MM.1S (cell line): Measurements from ENCODE around the gene FYCO1.

Source experiments
- CTCF ChIP-seq: fragments of 300-600 bp; sonication (generic); IDR thresholded peaks from 2 replicates; pipeline ENCODE4 v1.5.1; 2016; ENCODE audit warnings: antibody characterized with exemption, low read length, mixed read lengths
- EZH2 ChIP-seq: fragments of 300-600 bp; sonication (generic); optimal IDR thresholded peaks from 2 replicates; pipeline ENCODE3; 2017; ENCODE audit warnings: low read depth, mild to moderate bottlenecking, antibody characterized with exemption, low read length, mixed read lengths

- no peak for TF ChIP-seq CTCF
- TF ChIP-seq EZH2 = no peak
Measured at GRCh38 chr3:45948881-45949280, 46.7 kb downstream of the FYCO1 start.
